ENCODE results near the gene ATP5PO. TPM values are rescaled to one million over a fixed set of nuclear protein-coding genes. Genes with fewer than 3 reads are reported as not detected.

The ATP5PO gene
- total RNA-seq, 4 donors from 2014 or later: 119 to 324 (median 148) TPM

DNA sequence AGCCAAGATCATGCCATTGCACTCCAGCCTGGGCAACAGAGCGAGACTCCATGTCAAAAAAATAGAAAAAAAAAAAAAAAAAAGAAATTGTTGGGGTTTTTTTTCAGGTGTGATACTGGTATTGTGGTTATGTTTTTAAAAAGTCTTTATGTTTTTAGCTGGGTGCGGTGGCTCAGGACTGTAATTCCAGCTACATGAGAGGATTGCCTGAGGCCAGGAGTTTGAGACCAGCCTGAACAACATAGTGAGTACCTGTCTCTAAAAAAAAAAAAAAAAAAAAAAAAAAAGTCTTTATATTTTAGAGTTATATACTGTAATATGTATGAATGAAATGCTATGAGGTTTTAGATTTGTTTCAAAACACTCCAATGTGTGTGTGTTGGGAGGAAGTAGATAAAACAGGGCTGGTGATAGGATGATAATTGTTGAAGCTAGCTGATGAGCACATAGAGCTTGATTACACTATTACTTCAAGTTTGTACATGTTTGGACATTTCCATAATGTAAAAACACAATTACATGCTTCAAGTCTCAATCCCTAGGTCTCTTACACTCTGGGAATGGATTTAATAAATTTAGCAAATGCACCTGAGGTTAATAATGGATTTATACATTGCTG lies 30.2 kb upstream of the ATP5PO start:
- H3K36me3 ChIP-seq: no peaks in the 10 kb centered on the region
- intact Hi-C loops (cut with DNase I; ENCODE audit: low total_unique reads): loop anchor here (10.0 kb wide), 1 partner anchor 129 kb away; the partner anchor contains the start of genes MRPS6 and SLC5A3
- H3K27ac ChIP-seq: peak overlapping the region in 1 of 2 donors; percentile 87
- H3K4me1 ChIP-seq: peaks cover 0 to 14% of the 10 kb centered on the region in 2 donors
- H3K27me3 ChIP-seq: no peaks in the 10 kb centered on the region
- H3K9me3 ChIP-seq: no peaks in the 10 kb centered on the region
- TF ChIP-seq POLR2A (IDR thresholded peaks at IDR 0.05): no peak
- TF ChIP-seq, protein P1, sequence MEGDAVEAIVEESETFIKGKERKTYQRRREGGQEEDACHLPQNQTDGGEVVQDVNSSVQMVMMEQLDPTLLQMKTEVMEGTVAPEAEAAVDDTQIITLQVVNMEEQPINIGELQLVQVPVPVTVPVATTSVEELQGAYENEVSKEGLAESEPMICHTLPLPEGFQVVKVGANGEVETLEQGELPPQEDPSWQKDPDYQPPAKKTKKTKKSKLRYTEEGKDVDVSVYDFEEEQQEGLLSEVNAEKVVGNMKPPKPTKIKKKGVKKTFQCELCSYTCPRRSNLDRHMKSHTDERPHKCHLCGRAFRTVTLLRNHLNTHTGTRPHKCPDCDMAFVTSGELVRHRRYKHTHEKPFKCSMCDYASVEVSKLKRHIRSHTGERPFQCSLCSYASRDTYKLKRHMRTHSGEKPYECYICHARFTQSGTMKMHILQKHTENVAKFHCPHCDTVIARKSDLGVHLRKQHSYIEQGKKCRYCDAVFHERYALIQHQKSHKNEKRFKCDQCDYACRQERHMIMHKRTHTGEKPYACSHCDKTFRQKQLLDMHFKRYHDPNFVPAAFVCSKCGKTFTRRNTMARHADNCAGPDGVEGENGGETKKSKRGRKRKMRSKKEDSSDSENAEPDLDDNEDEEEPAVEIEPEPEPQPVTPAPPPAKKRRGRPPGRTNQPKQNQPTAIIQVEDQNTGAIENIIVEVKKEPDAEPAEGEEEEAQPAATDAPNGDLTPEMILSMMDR (IDR thresholded peaks at IDR 0.05): no peak
- no peak overlapping the region for H3K4me3 ChIP-seq
- no peak for DNase-seq

DNA sequence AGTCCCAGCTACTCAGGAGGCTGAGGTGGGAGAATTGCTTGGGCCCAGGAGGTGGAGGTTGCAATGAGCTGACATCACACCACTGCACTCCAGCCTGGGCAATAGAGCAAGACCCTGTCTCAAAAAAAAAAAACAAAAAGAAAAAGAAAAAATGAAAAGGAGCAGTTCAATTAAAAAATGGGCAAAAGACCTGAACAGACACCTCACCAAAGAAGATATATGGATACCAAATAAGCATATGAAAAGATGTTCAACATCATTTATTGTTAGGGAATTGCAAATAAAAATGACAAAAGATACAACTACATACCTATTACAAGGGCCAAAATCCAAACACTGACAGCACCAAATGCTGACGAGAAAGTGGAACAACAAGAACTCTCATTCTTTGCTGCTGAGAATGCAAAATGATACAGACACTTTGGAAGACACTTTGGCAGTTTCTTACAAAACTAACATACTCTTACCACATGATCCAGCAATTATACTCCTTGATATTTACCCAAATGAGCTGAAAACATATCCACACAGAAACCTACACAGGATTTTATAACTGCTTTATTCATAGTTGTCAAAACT lies 28.7 kb upstream of the ATP5PO start:
- intact Hi-C loops (cut with DNase I; ENCODE audit: low total_unique reads): loop anchor here (10.0 kb wide), 1 partner anchor 131 kb away; the partner anchor contains the start of genes MRPS6 and SLC5A3
- Histone ChIP-seq H3K27me3 (no peaks in the 10 kb centered on the region), H3K36me3 (no peaks in the 10 kb centered on the region), H3K27ac (no peak overlapping the region), H3K4me1 (peaks cover 0 to 14% of the 10 kb centered on the region in 2 donors), H3K9me3 (no peaks in the 10 kb centered on the region), H3K4me3 (no peak overlapping the region)
- DNase-seq: no peak
- TF ChIP-seq, protein P1 (IDR thresholded peaks at IDR 0.05): no peak
- no peak for TF ChIP-seq POLR2A (IDR thresholded peaks at IDR 0.05)

GRCh38 chr21:33943293-33943692 lies 27.7 kb upstream of the ATP5PO start:
- no peak for DNase-seq
- H3K9me3 ChIP-seq: no peaks in the 10 kb centered on the region
- H3K27ac ChIP-seq: no peak overlapping the region
- intact Hi-C loops (cut with DNase I; ENCODE audit: low total_unique reads): loop anchor here (10.0 kb wide), 1 partner anchor 132 kb away; the partner anchor contains the start of genes MRPS6 and SLC5A3
- no peak for TF ChIP-seq POLR2A (IDR thresholded peaks at IDR 0.05)
- peaks cover 0 to 7% of the 10 kb centered on the region in 2 donors for H3K4me1 ChIP-seq
- H3K4me3 ChIP-seq: no peak overlapping the region
- no peaks in the 10 kb centered on the region for H3K36me3 ChIP-seq
- no peaks in the 10 kb centered on the region for H3K27me3 ChIP-seq

- peaks cover 0 to 6% of the 10 kb centered on the region in 2 donors for H3K4me1 ChIP-seq
These were observed 26.8 kb upstream of the ATP5PO start for GRCh38 chr21:33942426-33942825.

DNA sequence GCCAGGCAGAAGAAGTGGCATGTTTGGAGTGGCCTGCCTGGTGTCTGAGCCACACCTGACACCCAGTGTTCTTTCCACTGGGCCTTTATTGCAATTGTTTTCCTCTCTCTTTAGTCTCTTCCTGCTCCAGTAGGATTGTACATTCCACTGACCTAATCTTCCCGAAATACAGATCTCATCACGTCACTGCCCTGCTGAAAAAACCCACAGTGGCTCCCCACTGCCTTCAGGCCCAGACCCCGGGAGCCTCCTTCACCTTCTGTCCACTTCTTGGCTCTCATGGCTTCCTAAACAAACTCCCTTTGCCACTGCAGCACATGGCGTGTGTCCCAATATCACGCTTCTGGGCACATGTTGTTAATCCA lies 25.3 kb upstream of the ATP5PO start:
- Histone ChIP-seq H3K4me1 (no peaks in the 10 kb centered on the region), H3K36me3 (no peaks in the 10 kb centered on the region), H3K4me3 (no peak overlapping the region), H3K9me3 (no peaks in the 10 kb centered on the region), H3K27ac (peak overlapping the region; percentile 68 to 73), H3K27me3 (no peaks in the 10 kb centered on the region)
- TF ChIP-seq POLR2A (IDR thresholded peaks at IDR 0.05): no peak
- TF ChIP-seq, protein P1 (IDR thresholded peaks at IDR 0.05): no peak
- intact Hi-C loops (cut with DNase I; ENCODE audit: low total_unique reads): loop anchor here (10.0 kb wide), 1 partner anchor 134 kb away; the partner anchor contains the start of genes MRPS6 and SLC5A3
- no peak for DNase-seq

More at GRCh38 chr21:33942426-33942825, 26.8 kb upstream of the ATP5PO start:
- intact Hi-C loops (cut with DNase I; ENCODE audit: low total_unique reads): loop anchor here (10.0 kb wide), 1 partner anchor 132 kb away; the partner anchor contains the start of genes MRPS6 and SLC5A3
- H3K4me3 ChIP-seq: no peak overlapping the region
- no peak overlapping the region for H3K27ac ChIP-seq
- no peaks in the 10 kb centered on the region for H3K36me3 ChIP-seq
- DNase-seq: no peak
- no peaks in the 10 kb centered on the region for H3K27me3 ChIP-seq
- H3K9me3 ChIP-seq: no peaks in the 10 kb centered on the region
- TF ChIP-seq POLR2A (IDR thresholded peaks at IDR 0.05): no peak
- TF ChIP-seq, protein P1 (IDR thresholded peaks at IDR 0.05): no peak

Data from uterus (tissue), 4 donors.